Lower leg skin (tissue), 4 donors: ENCODE results near the gene GRID2IP. TPM values are rescaled to one million over a fixed set of nuclear protein-coding genes. Genes with fewer than 3 reads are reported as not detected.

ENCODE experiments used
- DNase-seq, 2 donors: peaks; one replicate each; pipeline ENCODE4 v3.0.0-alpha.2; 2019; ENCODE audit warnings: low spot score in 2 of 2
- H3K4me3 ChIP-seq: fragments of 200-600 bp; sonication (generic); 2 replicates; pipeline ENCODE4 v1.5.1; 2017; ENCODE audit warnings: mild to moderate bottlenecking, low read depth; ENCODE audit not compliant: poor library complexity, severe bottlenecking
- POLR2A ChIP-seq, 2 donors: fragments of 450-650 bp; IDR thresholded peaks; one replicate each; pipeline ENCODE4 v1.6.1; 2016 to 2017; ENCODE audit warnings: antibody characterized with exemption in 2 of 2, mild to moderate bottlenecking in 1 of 2, moderate library complexity in 1 of 2
- WGBS, 2 donors: methylation state at CpG; one replicate each; pipeline ENCODE4 v1.1.5; 2018; 5-methylcytosine and 5-hydroxymethylcytosine counted together
- intact Hi-C: fragments of 100-400 bp; cut with DNase I; formaldehyde crosslinking; loops from one replicate; pipeline ENCODE4 v1.15.0; 2023; ENCODE audit warnings: low total_unique reads
- total RNA-seq, 4 donors: library from RNA; depleted of rRNA; stranded (reverse); fragments of >200 nt; gene quantifications; one replicate each; pipeline ENCODE4 v1.1.0, GENCODE V29; 2016
- TF ChIP-seq, protein P1 (sequence below), 3 donors: fragments of 450-650 bp; IDR thresholded peaks; one replicate each; pipeline ENCODE4 v1.5.1; 2016; ENCODE audit warnings: antibody characterized with exemption in 3 of 3, mild to moderate bottlenecking in 3 of 3, moderate library complexity in 2 of 3

GRID2IP gene
- total RNA-seq, 4 donors from 2014 or later = 0.49 to 2.2 (median 0.64) TPM

DNA sequence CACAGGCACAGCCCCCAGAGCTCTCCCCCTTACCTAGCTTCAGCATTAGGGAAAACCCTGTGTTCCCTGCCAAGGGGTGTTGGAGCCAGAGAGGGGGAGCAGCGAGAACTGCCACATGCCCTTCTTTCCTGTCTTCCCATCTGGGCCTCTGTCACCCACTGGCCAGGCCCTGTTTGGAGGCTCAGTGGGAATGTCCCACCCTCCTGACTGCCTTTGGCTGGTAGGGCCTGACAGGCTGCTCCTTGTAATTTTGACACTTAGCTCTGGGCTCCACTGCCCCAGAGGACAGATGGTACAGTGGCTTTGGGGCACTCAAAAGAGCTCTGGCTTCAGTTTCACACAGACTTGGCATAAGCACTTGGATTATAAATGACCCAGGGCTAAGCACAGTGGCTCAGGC, 50.6 kb downstream of the GRID2IP start:
- 87 to 89% methylated on average over 1 of the region's 1 CpG for WGBS, 2 donors
- intact Hi-C loops = no loop called here
- TF ChIP-seq POLR2A (IDR thresholded peaks at IDR 0.05) = no peak
- TF ChIP-seq, protein P1, sequence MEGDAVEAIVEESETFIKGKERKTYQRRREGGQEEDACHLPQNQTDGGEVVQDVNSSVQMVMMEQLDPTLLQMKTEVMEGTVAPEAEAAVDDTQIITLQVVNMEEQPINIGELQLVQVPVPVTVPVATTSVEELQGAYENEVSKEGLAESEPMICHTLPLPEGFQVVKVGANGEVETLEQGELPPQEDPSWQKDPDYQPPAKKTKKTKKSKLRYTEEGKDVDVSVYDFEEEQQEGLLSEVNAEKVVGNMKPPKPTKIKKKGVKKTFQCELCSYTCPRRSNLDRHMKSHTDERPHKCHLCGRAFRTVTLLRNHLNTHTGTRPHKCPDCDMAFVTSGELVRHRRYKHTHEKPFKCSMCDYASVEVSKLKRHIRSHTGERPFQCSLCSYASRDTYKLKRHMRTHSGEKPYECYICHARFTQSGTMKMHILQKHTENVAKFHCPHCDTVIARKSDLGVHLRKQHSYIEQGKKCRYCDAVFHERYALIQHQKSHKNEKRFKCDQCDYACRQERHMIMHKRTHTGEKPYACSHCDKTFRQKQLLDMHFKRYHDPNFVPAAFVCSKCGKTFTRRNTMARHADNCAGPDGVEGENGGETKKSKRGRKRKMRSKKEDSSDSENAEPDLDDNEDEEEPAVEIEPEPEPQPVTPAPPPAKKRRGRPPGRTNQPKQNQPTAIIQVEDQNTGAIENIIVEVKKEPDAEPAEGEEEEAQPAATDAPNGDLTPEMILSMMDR (IDR thresholded peaks at IDR 0.05) = no peak
- DNase-seq = no peak
- no peak overlapping the region for H3K4me3 ChIP-seq

DNA sequence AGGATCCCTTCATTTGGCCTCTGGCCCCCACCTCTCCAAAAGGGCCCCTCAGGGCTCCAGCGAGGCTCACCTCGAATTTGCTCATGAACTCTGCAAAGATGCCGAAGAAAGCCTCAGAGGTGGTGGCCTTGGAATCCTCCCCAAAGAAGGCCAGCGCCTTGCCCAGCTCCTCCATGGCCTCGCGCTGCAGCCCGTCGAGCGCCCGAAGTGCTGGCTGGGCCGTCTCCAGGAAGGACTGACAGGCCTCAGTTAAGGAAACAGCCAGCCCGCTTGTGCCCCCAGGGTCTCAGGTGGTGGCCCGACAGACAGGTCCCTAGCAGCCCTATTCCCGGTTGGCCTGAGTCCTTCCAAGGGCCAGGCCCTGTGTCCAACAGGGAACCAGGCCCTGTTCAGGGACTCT, 53.3 kb downstream of the GRID2IP start:
- H3K4me3 ChIP-seq = no peak overlapping the region
- WGBS, 2 donors = 93 to 94% methylated on average over 12 to 13 of the region's 14 CpGs
- intact Hi-C loops = no loop called here
- TF ChIP-seq POLR2A (IDR thresholded peaks at IDR 0.05) = no peak
- TF ChIP-seq, protein P1 (IDR thresholded peaks at IDR 0.05) = no peak
- DNase-seq = no peak

DNA sequence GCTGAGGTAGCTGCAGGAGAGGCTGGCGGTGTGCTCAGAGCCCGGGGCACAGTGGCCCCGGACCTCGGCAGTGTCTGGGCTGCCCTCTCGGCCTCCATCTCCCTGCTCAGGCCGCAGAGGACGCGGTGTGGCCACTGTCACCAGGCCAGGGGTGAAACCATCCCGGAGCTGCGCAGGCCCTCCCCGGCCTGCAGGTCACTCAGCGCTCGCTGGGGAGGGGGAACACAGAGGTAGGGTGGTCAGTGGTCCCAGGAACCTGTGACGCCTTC, 53.7 kb downstream of the GRID2IP start:
- no peak for DNase-seq
- TF ChIP-seq, protein P1 (IDR thresholded peaks at IDR 0.05) = no peak
- TF ChIP-seq POLR2A (IDR thresholded peaks at IDR 0.05) = no peak
- WGBS, 2 donors = 93% methylated on average over 11 to 14 of the region's 14 CpGs
- H3K4me3 ChIP-seq = no peak overlapping the region
- intact Hi-C loops = no loop called here

DNA sequence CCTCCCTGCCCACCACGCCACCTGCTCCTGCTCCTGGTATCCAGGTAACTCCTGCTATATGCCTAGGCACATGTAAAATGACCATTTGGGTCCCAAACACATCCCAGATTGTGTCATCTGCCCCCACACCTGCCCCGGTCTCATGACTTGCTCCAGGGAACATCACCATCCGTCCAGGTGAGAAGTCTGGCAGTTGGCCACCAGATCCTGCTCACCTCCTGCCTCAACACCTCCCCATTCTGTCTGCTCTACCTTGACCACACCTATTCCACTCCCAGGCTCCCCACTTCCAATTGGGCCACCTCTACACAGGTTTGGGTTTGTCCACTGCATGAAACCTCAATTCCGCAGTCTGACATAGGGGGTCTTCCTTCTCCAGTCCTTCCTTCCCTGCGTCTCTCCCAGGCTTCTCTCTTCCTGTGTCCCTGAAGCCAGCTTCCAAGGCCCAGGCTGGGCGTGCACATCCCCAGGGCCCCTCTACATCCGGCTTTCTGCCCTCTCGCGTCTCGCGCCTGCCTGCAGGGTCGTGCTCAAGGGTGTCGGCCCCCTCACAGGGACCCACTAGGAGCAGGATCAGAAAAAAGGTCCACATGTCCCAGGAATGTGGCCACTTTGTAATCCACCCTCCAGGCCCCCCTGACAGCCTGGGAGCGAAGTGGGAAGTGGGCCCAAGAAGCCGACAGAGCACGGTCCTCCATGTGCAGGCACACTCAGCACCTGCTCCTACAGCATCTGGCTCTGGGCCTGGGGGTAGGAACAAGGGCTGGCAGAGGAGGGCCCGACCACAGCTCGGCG, 54.2 kb downstream of the GRID2IP start:
- intact Hi-C loops = no loop called here
- WGBS, 2 donors = 60 to 64% methylated on average over 19 of the region's 19 CpGs
- DNase-seq = no peak
- no peak overlapping the region for H3K4me3 ChIP-seq
- TF ChIP-seq, protein P1 (IDR thresholded peaks at IDR 0.05) = no peak
- no peak for TF ChIP-seq POLR2A (IDR thresholded peaks at IDR 0.05)

DNA sequence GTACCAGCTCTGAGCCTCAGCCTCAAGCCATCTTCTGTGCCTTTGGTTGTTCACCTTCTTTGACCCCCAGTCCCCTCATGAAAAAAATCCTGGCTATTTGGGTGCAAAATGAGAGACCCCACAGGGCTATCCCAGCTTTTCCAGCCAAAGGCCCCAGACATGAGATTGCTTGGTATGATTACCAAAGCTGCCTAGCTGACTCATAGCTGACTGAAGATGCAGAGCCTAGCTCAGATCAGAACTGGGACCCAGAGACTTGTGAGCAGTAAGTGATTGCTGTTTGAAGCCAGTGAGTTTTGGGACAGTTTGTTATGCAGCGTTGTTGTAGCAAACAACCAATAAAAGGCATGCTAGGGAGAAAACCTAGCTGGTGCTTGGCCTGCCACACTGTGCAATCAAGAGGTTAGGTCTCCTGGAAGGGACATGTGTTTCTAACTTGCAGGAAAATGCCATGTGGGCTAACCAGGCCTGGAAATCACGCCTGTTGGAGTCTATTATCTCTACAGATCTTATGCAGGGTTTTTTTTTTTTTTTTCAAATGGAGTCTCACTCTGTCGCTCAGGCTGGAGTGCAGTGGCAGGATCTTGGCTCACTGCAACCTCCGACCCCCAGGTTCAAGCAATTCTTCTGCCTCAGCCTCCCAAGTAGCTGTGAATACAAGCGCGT, 55.5 kb downstream of the GRID2IP start:
- DNase-seq = no peak
- intact Hi-C loops = no loop called here
- no peak for TF ChIP-seq POLR2A (IDR thresholded peaks at IDR 0.05)
- TF ChIP-seq, protein P1 (IDR thresholded peaks at IDR 0.05) = no peak
- H3K4me3 ChIP-seq = no peak overlapping the region
- WGBS, 2 donors = 91% methylated on average over 6 of the region's 6 CpGs
